Type B pancreatic cell (in vitro differentiated cells): ENCODE data around the gene TMEM219. TPM values are rescaled to one million over a fixed set of nuclear protein-coding genes. Genes with fewer than 3 reads are reported as not detected.
"Not testable (repeated sequence)": the region's sequence is repeated elsewhere in the genome, so short reads cannot be mapped to it uniquely, and the experiment has no call there.

Source experiments
- DNase-seq: peaks from one replicate; pipeline ENCODE4 v3.0.0; 2021; ENCODE audit warnings: mixed read lengths; ENCODE audit not compliant: unreplicated experiment; ENCODE audit errors: extremely low spot score
- H3K27ac Mint-ChIP-seq: 2 replicates; pipeline ENCODE4 v1.8.0; 2021; ENCODE audit warnings: mild to moderate bottlenecking, mixed read lengths
- H3K27me3 Mint-ChIP-seq: 2 replicates; pipeline ENCODE4 v1.8.0; 2021; ENCODE audit warnings: mixed read lengths
- H3K36me3 Mint-ChIP-seq: 2 replicates; pipeline ENCODE4 v1.8.0; 2021; ENCODE audit warnings: mixed read lengths
- H3K4me1 Mint-ChIP-seq: one replicate; pipeline ENCODE4 v1.8.0; 2021; ENCODE audit warnings: mixed read lengths; ENCODE audit not compliant: unreplicated experiment
- H3K4me3 Mint-ChIP-seq: 2 replicates; pipeline ENCODE4 v1.8.0; 2021; ENCODE audit warnings: mild to moderate bottlenecking, mixed read lengths
- H3K9me3 Mint-ChIP-seq: 2 replicates; pipeline ENCODE4 v1.8.0; 2021; ENCODE audit warnings: mixed read lengths
- CTCF ChIP-seq: fragments of 200-600 bp; sonication (generic); conservative IDR thresholded peaks from 2 replicates; pipeline ENCODE4 v1.5.0; 2021; ENCODE audit warnings: antibody characterized with exemption, mild to moderate bottlenecking
- total RNA-seq: library from RNA; stranded (reverse); gene quantifications from 2 replicates; pipeline ENCODE4 v1.2.1, GENCODE V29; 2021; ENCODE audit warnings: low replicate concordance

Gene TMEM219
- total RNA-seq, 1 donor from 2014 or later, result 72.4 TPM

- H3K36me3 Mint-ChIP-seq, result no peaks in the 10 kb centered on the region
- no peak for DNase-seq
- no peak overlapping the region for H3K27ac Mint-ChIP-seq
- H3K4me1 Mint-ChIP-seq, result peaks cover 11% of the 10 kb centered on the region
- H3K4me3 Mint-ChIP-seq, result peak overlapping the region; percentile 21
- TF ChIP-seq CTCF, result no peak
- H3K9me3 Mint-ChIP-seq, result no peaks in the 10 kb centered on the region
- H3K27me3 Mint-ChIP-seq, result no peaks in the 10 kb centered on the region
These were observed 2.6 kb upstream of the TMEM219 start for GRCh38 chr16:29959293-29959692.

DNA sequence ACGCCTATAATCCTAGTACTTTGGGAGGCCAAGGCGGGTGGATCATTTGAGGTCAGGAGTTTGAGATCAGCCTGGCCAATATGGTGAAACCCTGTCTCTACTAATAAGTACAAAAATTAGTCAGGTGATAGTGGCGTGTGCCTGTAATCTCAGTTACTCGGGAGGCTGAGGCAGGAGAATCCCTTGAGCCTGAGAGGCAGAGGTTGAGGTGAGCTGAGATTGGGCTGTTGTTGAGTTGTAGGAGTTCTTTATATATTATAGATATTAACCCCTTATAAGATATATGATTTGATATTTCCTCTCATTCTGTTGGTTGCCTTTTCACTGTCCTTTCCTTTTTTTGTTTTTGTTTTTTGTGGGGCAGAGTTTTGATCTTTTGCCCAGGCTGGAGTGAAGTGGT is 2.1 kb upstream of the TMEM219 start:
- peak overlapping the region; percentile 21 for H3K4me3 Mint-ChIP-seq
- not testable (repeated sequence) for DNase-seq, H3K9me3 Mint-ChIP-seq, H3K27ac Mint-ChIP-seq, H3K36me3 Mint-ChIP-seq, H3K27me3 Mint-ChIP-seq
- peaks cover 11% of the 10 kb centered on the region for H3K4me1 Mint-ChIP-seq

DNA sequence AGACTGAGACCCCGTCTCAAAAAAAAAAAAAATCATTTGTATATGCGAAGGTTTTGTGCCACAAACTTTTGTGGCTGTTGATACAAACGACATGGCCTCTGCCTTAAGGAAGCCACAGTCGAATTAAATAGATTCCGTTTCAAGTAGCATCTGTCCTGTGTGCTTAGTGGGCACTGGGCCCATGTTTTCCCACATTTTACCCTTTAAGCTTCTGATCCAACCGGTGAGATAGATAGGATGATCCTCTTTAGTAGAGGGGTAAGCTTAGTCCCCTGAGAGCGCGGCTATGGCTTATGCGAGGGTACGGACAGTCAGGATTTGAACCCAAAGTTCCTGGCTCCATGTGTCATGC is 776 bp upstream of the TMEM219 start:
- Mint-ChIP-seq H3K27me3 (no peaks in the 10 kb centered on the region), H3K4me1 (peaks cover 11% of the 10 kb centered on the region), H3K9me3 (no peaks in the 10 kb centered on the region), H3K4me3 (peak overlapping the region; percentile 94), H3K36me3 (no peaks in the 10 kb centered on the region), H3K27ac (peak overlapping the region; percentile 69)
- no peak for DNase-seq
- no peak for TF ChIP-seq CTCF

DNA sequence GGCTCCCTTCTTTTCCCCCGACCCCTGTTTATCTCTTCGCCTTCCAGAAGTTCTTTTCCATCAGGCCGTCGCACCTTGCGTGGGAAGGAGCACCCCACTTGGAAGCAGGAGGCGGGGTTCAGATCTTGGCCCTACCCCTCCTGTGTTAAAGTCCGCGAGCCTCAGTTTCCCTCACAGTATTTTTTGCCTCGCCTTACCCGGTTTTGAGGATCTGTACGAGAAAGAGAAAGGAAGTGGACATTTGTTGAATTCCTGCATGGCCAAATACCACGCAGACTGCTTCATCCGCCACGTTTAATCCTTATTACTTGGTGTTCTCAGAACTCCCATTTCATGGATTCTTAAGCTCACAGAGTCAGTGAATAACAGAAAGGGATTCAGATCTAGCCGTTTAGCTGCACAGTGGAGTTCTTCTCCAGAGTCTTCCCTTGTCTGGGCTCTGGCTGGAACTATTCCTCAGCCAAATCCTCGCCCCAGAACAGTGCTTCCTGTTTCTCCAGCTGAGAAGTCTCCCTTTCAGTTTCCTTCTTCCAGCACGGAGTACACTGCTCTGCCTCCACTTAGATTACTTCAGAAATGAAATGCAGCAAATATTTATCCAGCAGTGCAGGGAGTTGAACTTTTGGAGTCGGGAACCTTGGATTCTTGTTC is 590 bp downstream of the TMEM219 start:
- no peaks in the 10 kb centered on the region for H3K9me3 Mint-ChIP-seq
- H3K4me3 Mint-ChIP-seq, result peak overlapping the region; percentile 94
- H3K27ac Mint-ChIP-seq, result peak overlapping the region; percentile 95
- no peaks in the 10 kb centered on the region for H3K36me3 Mint-ChIP-seq
- no peak for TF ChIP-seq CTCF
- H3K27me3 Mint-ChIP-seq, result no peaks in the 10 kb centered on the region
- no peak for DNase-seq
- H3K4me1 Mint-ChIP-seq, result peaks cover 11% of the 10 kb centered on the region

GRCh38 chr16:29963021-29963743 is 1.3 kb downstream of the TMEM219 start:
- Mint-ChIP-seq H3K9me3 (no peaks in the 10 kb centered on the region), H3K27ac (peak overlapping the region; percentile 95), H3K27me3 (no peaks in the 10 kb centered on the region), H3K4me1 (peaks cover 11% of the 10 kb centered on the region), H3K36me3 (no peaks in the 10 kb centered on the region), H3K4me3 (peak overlapping the region; percentile 94)
- no peak for TF ChIP-seq CTCF
- no peak for DNase-seq

GRCh38 chr16:29968205-29968604 is 6.3 kb downstream of the TMEM219 start:
- DNase-seq, result no peak
- H3K4me1 Mint-ChIP-seq, result peaks cover 6% of the 10 kb centered on the region
- no peak overlapping the region for H3K4me3 Mint-ChIP-seq
- no peak overlapping the region for H3K27ac Mint-ChIP-seq
- peaks cover 3% of the 10 kb centered on the region for H3K9me3 Mint-ChIP-seq
- TF ChIP-seq CTCF, result no peak
- no peaks in the 10 kb centered on the region for H3K27me3 Mint-ChIP-seq
- peaks cover 18% of the 10 kb centered on the region for H3K36me3 Mint-ChIP-seq
